TTC549 (cell line): ENCODE results near the gene VPS33B.

Experiments
- FAIRE-seq: peaks from 2 replicates; lab custom pipeline; 2012; peaks lifted over from hg19 to GRCh38; lab: Jason Lieb, UNC

Gene VPS33B

GRCh38 chr15:90974216-90974615 is 48.2 kb downstream of the VPS33B start:
- no peak for FAIRE-seq

- no peak for FAIRE-seq
Measured at GRCh38 chr15:90972133-90972532, 50.3 kb downstream of the VPS33B start.

GRCh38 chr15:90970274-90970673 is 52.1 kb downstream of the VPS33B start:
- no peak for FAIRE-seq

GRCh38 chr15:90968434-90968833 is 54.0 kb downstream of the VPS33B start:
- no peak for FAIRE-seq

- no peak for FAIRE-seq
Measured at GRCh38 chr15:90967206-90967605, 55.2 kb downstream of the VPS33B start.

- FAIRE-seq: no peak
Measured at GRCh38 chr15:90966262-90966661, 56.1 kb downstream of the VPS33B start.

GRCh38 chr15:90962021-90962420 is 60.4 kb downstream of the VPS33B start:
- FAIRE-seq: no peak

GRCh38 chr15:90960298-90961091 is 61.9 kb downstream of the VPS33B start:
- no peak for FAIRE-seq

- no peak for FAIRE-seq
Measured at GRCh38 chr15:90959894-90960293, 62.5 kb downstream of the VPS33B start.

GRCh38 chr15:90959028-90959595 is 63.3 kb downstream of the VPS33B start:
- FAIRE-seq: no peak

- no peak for FAIRE-seq
Measured at GRCh38 chr15:90957791-90958190, 64.6 kb downstream of the VPS33B start.

GRCh38 chr15:90957031-90957790 is 65.2 kb downstream of the VPS33B start:
- no peak for FAIRE-seq

GRCh38 chr15:90956274-90957030 is 65.9 kb downstream of the VPS33B start:
- no peak for FAIRE-seq

- FAIRE-seq: no peak
Measured at GRCh38 chr15:90955624-90956273, 66.6 kb downstream of the VPS33B start.

GRCh38 chr15:90954712-90955623 is 67.4 kb downstream of the VPS33B start, which contains the start of gene RCCD1:
RCCD1 (plus strand) TSS chr15:90954884; CDS start chr15:90956735, 1,851 bp downstream.
- FAIRE-seq: no peak

GRCh38 chr15:90953947-90954711 is 68.3 kb downstream of the VPS33B start:
- no peak for FAIRE-seq

GRCh38 chr15:90952901-90953677 is 69.3 kb downstream of the VPS33B start:
- no peak for FAIRE-seq

- FAIRE-seq: no peak
Measured at GRCh38 chr15:90950676-90951075, 71.7 kb downstream of the VPS33B start.
